Hepatocyte (in vitro differentiated cells): Measurements from ENCODE around the gene SEMG2.

Source experiments
- CTCF ChIP-seq: fragments of 200-600 bp; sonication (generic); IDR thresholded peaks from 2 replicates; pipeline ENCODE4 v1.5.1; 2016; ENCODE audit warnings: antibody characterized with exemption, mild to moderate bottlenecking; ENCODE audit not compliant: poor library complexity
- EZH2 ChIP-seq: fragments of 200-600 bp; sonication (generic); IDR thresholded peaks from 2 replicates; pipeline ENCODE4 v1.6.1; 2016; ENCODE audit warnings: antibody characterized with exemption, mild to moderate bottlenecking, borderline replicate concordance

- no peak for TF ChIP-seq CTCF
- TF ChIP-seq EZH2 = no peak
These were observed 17.0 kb downstream of the SEMG2 start for GRCh38 chr20:45238139-45238538.
